GM12878 (cell line): ENCODE results near the gene SDHAF2. TPM values are rescaled to one million over a fixed set of nuclear protein-coding genes. Genes with fewer than 3 reads are reported as not detected.

Source experiments
- ATAC-seq: fragments of 200-7000 bp; cut with Tn5 transposase; 3 replicates; pipeline ENCODE4 v1.9.1; 2020; ENCODE audit warnings: mild to moderate bottlenecking, moderate library complexity
- BruUV-seq: library from RNA; stranded (reverse); fragments of 400-500 nt; replicated peaks from 2 replicates; lab custom pipeline; 2021; lab: Mats Ljungman, UMichigan
- CTCF ChIA-PET: fragments of 300-600 bp; sonication (Branson Sonifier 250); formaldehyde crosslinking; extraction: SDS; loops from one replicate; lab custom pipeline; 2021; ENCODE audit warnings: inconsistent platforms; lab: Yijun Ruan, JAX
- POLR2A ChIA-PET: fragments of 350-600 bp; formaldehyde crosslinking; extraction: SDS; loops from one replicate; lab custom pipeline; 2021; ENCODE audit warnings: inconsistent platforms; lab: Charles Lee
- RAD21 ChIA-PET: fragments of 300-600 bp; sonication (Branson Sonifier 250); formaldehyde crosslinking; loops from one replicate; lab custom pipeline; 2023; ENCODE audit warnings: antibody characterized with exemption; ENCODE audit not compliant: unreplicated experiment; lab: Charles Lee
- SMC1A ChIA-PET: fragments of 300-600 bp; sonication (Branson Sonifier 250); formaldehyde crosslinking; loops from one replicate; lab custom pipeline; 2023; ENCODE audit not compliant: unreplicated experiment, uncharacterized antibody; lab: Charles Lee
- DNase-seq: peaks from one replicate; pipeline ENCODE4 v3.0.0-alpha.2; 2011; ENCODE audit warnings: low read depth, low spot score
- FAIRE-seq: peaks from 3 replicates; lab custom pipeline; 2011; peaks lifted over from hg19 to GRCh38; lab: Jason Lieb, UNC
- H2AFZ ChIP-seq: 2 replicates; pipeline ENCODE4 v1.6.0; 2011; ENCODE audit warnings: low read depth, low read length, control low read depth; ENCODE audit not compliant: control insufficient read depth
- H3K27ac ChIP-seq: 2 replicates; pipeline ENCODE4 v1.5.1; 2011; ENCODE audit warnings: control low read depth; ENCODE audit not compliant: control insufficient read depth, insufficient read depth
- H3K27me3 ChIP-seq, 2 experiments: replicated peaks in 1 of 2; 2 replicates each; pipeline versions ENCODE4 v1.6.0 to v1.6.1; 2011; ENCODE audit warnings: low read length in 1 of 2; ENCODE audit not compliant: control insufficient read depth in 2 of 2, insufficient read depth in 2 of 2
- H3K36me3 ChIP-seq, 2 experiments: 2 replicates each; pipeline ENCODE4 v1.5.1; 2011; ENCODE audit warnings: low read length in 1 of 2; ENCODE audit not compliant: control insufficient read depth in 2 of 2, insufficient read depth in 2 of 2
- H3K4me1 ChIP-seq: 2 replicates; pipeline ENCODE4 v1.6.1; 2011; ENCODE audit warnings: mild to moderate bottlenecking, low read length, moderate library complexity, mixed read lengths; ENCODE audit not compliant: control insufficient read depth, insufficient read depth
- H3K4me2 ChIP-seq: 2 replicates; pipeline ENCODE4 v1.6.0; 2011; ENCODE audit warnings: control low read depth; ENCODE audit not compliant: control insufficient read depth, insufficient read depth
- H3K4me3 ChIP-seq: fragments of 200-600 bp; sonication (generic); 2 replicates; pipeline ENCODE4 v1.5.1; 2016
- H3K79me2 ChIP-seq: 2 replicates; pipeline ENCODE4 v1.6.0; 2011; ENCODE audit warnings: low read length; ENCODE audit not compliant: control insufficient read depth, insufficient read depth
- H3K9ac ChIP-seq: 2 replicates; pipeline ENCODE4 v1.8.0; 2011; ENCODE audit warnings: low read length, control low read depth, mixed read lengths; ENCODE audit not compliant: control insufficient read depth, insufficient read depth
- H3K9me3 ChIP-seq: replicated peaks from 3 replicates; pipeline ENCODE4 v1.5.1; 2011; ENCODE audit warnings: mild to moderate bottlenecking, low read length; ENCODE audit not compliant: control insufficient read depth, insufficient read depth
- H4K20me1 ChIP-seq: 2 replicates; pipeline ENCODE4 v1.6.0; 2011; ENCODE audit not compliant: control insufficient read depth, insufficient read depth
- ASH2L ChIP-seq: fragments of 300-600, 200-600 bp; sonication (generic); IDR thresholded peaks from 2 replicates; pipeline ENCODE4 v1.6.1; 2017; ENCODE audit warnings: low read depth, mild to moderate bottlenecking, borderline replicate concordance
- BCL11A ChIP-seq: IDR thresholded peaks from 2 replicates; pipeline ENCODE4 v1.6.1; 2011; ENCODE audit warnings: low read depth, low read length
- CBFB ChIP-seq: IDR thresholded peaks from 2 replicates; pipeline ENCODE4 v1.6.1; 2016; ENCODE audit warnings: antibody characterized with exemption, low read depth
- CREM ChIP-seq: IDR thresholded peaks from 2 replicates; pipeline ENCODE4 v1.6.1; 2014; ENCODE audit warnings: antibody characterized with exemption, low read depth
- EED ChIP-seq: sonication (generic); IDR thresholded peaks from 2 replicates; pipeline ENCODE4 v1.6.1; 2016; ENCODE audit warnings: antibody characterized with exemption, low read depth
- FOXM1 ChIP-seq: IDR thresholded peaks from 2 replicates; pipeline ENCODE4 v1.6.1; 2012; ENCODE audit warnings: low read depth, mild to moderate bottlenecking, inconsistent platforms, low read length, moderate library complexity
- HDAC2 ChIP-seq: fragments of 200-600 bp; sonication (generic); IDR thresholded peaks from 2 replicates; pipeline ENCODE4 v1.6.1; 2017
- MTA2 ChIP-seq: fragments of 450-650 bp; IDR thresholded peaks from 2 replicates; pipeline ENCODE4 v1.6.1; 2016; ENCODE audit warnings: low read depth, mild to moderate bottlenecking, moderate library complexity
- MXI1 ChIP-seq: fragments of 150-350 bp; IDR thresholded peaks from 2 replicates; pipeline ENCODE4 v1.6.1; 2011; ENCODE audit warnings: low read depth, mild to moderate bottlenecking, inconsistent platforms, low read length, improper control_type of control experiment
- NBN ChIP-seq: fragments of 450-650 bp; IDR thresholded peaks from 2 replicates; pipeline ENCODE4 v1.6.1; 2016
- NR2C1 ChIP-seq: fragments of 450-650 bp; IDR thresholded peaks from 2 replicates; pipeline ENCODE4 v1.6.1; 2017; ENCODE audit warnings: antibody characterized with exemption, mild to moderate bottlenecking, moderate library complexity
- RAD51 ChIP-seq: fragments of 450-650 bp; IDR thresholded peaks from 2 replicates; pipeline ENCODE4 v1.6.1; 2016; ENCODE audit warnings: moderate library complexity, mild to moderate bottlenecking, inconsistent platforms
- RFX5 ChIP-seq: IDR thresholded peaks from 2 replicates; pipeline ENCODE4 v1.6.1; 2011; ENCODE audit warnings: low read depth, low read length, improper control_type of control experiment
- SRF ChIP-seq, 2 experiments: IDR thresholded peaks; 2 replicates each; pipeline ENCODE4 v1.6.1; 2011; ENCODE audit warnings: low read depth in 2 of 2, low read length in 2 of 2, mild to moderate bottlenecking in 1 of 2, moderate library complexity in 1 of 2
- TBL1XR1 ChIP-seq: IDR thresholded peaks from 2 replicates; pipeline ENCODE4 v1.6.1; 2012; ENCODE audit warnings: low read depth, low read length, improper control_type of control experiment
- TCF3 ChIP-seq: IDR thresholded peaks from 2 replicates; pipeline ENCODE4 v1.6.1; 2012; ENCODE audit warnings: low read depth, mild to moderate bottlenecking, low read length, borderline replicate concordance; ENCODE audit not compliant: insufficient read depth
- TCF7 ChIP-seq: IDR thresholded peaks from 2 replicates; pipeline ENCODE4 v1.6.1; 2014; ENCODE audit warnings: antibody characterized with exemption, borderline replicate concordance
- ZBED1 ChIP-seq: IDR thresholded peaks from 2 replicates; pipeline ENCODE4 v1.6.1; 2016; ENCODE audit warnings: borderline replicate concordance
- WGBS: methylation state at CpG from one replicate; pipeline ENCODE4 v1.1.6; 2016; ENCODE audit warnings: low lambda C conversion rate; ENCODE audit not compliant: insufficient replicate concordance, insufficient coverage; ENCODE audit errors: missing lambda C conversion rate; 5-methylcytosine and 5-hydroxymethylcytosine counted together
- in situ Hi-C: fragments of 300-500 bp; cut with MboI; formaldehyde crosslinking; loops from 9 replicates; pipeline ENCODE4 v1.14.3; 2018; ENCODE audit warnings: mixed read lengths
- intact Hi-C: fragments of 100-400 bp; cut with micrococcal nuclease; formaldehyde crosslinking; loops from one replicate; pipeline ENCODE4 v1.14.2; 2022; ENCODE audit not compliant: unreplicated experiment
- polyA plus RNA-seq, 11 experiments: library from polyadenylated mRNA; depleted of rRNA in 4 of 11; unstranded in 6 of 11; stranded (reverse) in 5 of 11; fragments of >200 nt; fragmentation: Nextera tagmentation in 4 of 11; fragmentation: Illumina TruSeq in 1 of 11; extraction: Ambion mirVana in 4 of 11; extraction: Trizol in 1 of 11; gene quantifications; 1 replicate in 1 of 11; 2 replicates in 10 of 11; pipeline versions ENCODE4 v1.2.1 to v1.2.3, GENCODE V29; 2011 to 2016; ENCODE audit warnings: inconsistent platforms in 2 of 11, missing spikeins in 2 of 11, low read depth in 1 of 11
- total RNA-seq, 4 experiments: library from RNA; depleted of rRNA in 3 of 4; stranded (reverse); fragments of >200 nt in 3 of 4; fragmentation: Illumina TruSeq in 1 of 4; extraction: Trizol in 1 of 4; gene quantifications; 2 replicates each; pipeline versions ENCODE4 v1.2.1 to v1.2.3, GENCODE V29; 2013 to 2021
- TF ChIP-seq, protein P1 (sequence below): IDR thresholded peaks from 2 replicates; pipeline ENCODE4 v1.6.1; 2011; ENCODE audit warnings: borderline replicate concordance, low read depth, mild to moderate bottlenecking, moderate library complexity, low read length; ENCODE audit not compliant: insufficient read depth, poor library complexity, severe bottlenecking

Gene SDHAF2
- total and polyA plus RNA-seq, 10 of the 15 experiments (the other 5 are each of a cell fraction or from before 2014, with no cell fraction given) = 30.6 to 160 (median 78.3) TPM

DNA sequence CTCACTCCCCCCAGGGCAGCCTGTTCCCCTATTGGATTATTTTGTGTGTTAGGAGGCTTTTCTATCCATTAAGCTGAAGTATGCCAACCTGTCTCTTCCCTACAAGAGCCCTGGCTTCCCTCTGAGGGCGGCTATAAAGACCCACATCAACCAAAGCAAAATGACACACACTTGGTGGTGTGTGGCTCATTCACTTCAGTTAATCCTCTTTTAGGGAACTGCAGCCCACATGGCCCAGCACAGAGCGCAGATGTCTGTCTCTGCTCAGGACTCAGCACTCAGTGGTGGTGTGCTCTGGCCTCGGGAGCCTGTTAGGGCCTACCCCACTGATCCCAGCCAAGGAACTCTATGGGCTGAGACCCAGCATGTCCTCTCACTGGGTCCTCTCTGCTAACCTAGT, 46.4 kb downstream of the SDHAF2 start:
- Histone ChIP-seq H3K36me3 (no peaks in the 10 kb centered on the region), H3K4me3 (no peak overlapping the region), H3K4me2 (no peak overlapping the region), H3K79me2 (no peaks in the 10 kb centered on the region), H3K4me1 (no peaks in the 10 kb centered on the region), H3K9me3 (no peaks in the 10 kb centered on the region), H2AFZ (no peak overlapping the region), H3K27ac (no peak overlapping the region), H4K20me1 (peaks cover 3% of the 10 kb centered on the region; the same call in 1 of the 2 replicates), H3K27me3 (no peaks in the 10 kb centered on the region), H3K9ac (no peak overlapping the region)
- intact Hi-C loops = loop anchor here (2.0 to 10.0 kb wide), 2 partner anchors 162 to 258 kb away; no protein-coding TSS in a partner anchor
- no peak for TF ChIP-seq NBN
- no peak for TF ChIP-seq MTA2
- no peak for TF ChIP-seq RFX5
- no peak for TF ChIP-seq TCF3
- TF ChIP-seq CBFB = no peak
- no peak for TF ChIP-seq MXI1
- no peak for TF ChIP-seq BCL11A
- no peak for TF ChIP-seq SRF (IDR thresholded peaks at IDR 0.05; ENCODE audit: low read depth in 2 of 2, low read length in 2 of 2)
- no peak for TF ChIP-seq NR2C1
- no peak for TF ChIP-seq ASH2L
- no peak for TF ChIP-seq TBL1XR1
- no peak for TF ChIP-seq ZBED1
- TF ChIP-seq RAD51 = no peak
- TF ChIP-seq TCF7 = no peak
- TF ChIP-seq EED = no peak
- TF ChIP-seq CREM = no peak
- TF ChIP-seq FOXM1 = no peak
- TF ChIP-seq HDAC2 = no peak
- TF ChIP-seq, protein P1, sequence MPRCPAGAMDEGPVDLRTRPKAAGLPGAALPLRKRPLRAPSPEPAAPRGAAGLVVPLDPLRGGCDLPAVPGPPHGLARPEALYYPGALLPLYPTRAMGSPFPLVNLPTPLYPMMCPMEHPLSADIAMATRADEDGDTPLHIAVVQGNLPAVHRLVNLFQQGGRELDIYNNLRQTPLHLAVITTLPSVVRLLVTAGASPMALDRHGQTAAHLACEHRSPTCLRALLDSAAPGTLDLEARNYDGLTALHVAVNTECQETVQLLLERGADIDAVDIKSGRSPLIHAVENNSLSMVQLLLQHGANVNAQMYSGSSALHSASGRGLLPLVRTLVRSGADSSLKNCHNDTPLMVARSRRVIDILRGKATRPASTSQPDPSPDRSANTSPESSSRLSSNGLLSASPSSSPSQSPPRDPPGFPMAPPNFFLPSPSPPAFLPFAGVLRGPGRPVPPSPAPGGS = no peak
- DNase-seq = no peak
- CTCF ChIA-PET = interaction anchor here (0.9 to 6.6 kb wide), 10 partner anchors 18 to 163 kb away, joined by 3 to 67 read pairs (median 4); no protein-coding TSS in a partner anchor
- SMC1A ChIA-PET = interaction anchor here (2.5 kb wide), 1 partner anchor 41 kb away, joined by 10 read pairs; no protein-coding TSS in a partner anchor
- no peak for FAIRE-seq
- POLR2A ChIA-PET = no interaction called here
- 58% methylated on average over 3 of the region's 3 CpGs for WGBS
- RAD21 ChIA-PET = interaction anchor here (3.0 kb wide), 1 partner anchor 41 kb away, joined by 12 read pairs; no protein-coding TSS in a partner anchor
- BruUV-seq = no TSS peak
- in situ Hi-C loops = loop anchor here (5.0 kb wide), 1 partner anchor 161 kb away; no protein-coding TSS in a partner anchor
- ATAC-seq = no peak
